ENCODE measurements around the gene SMYD4.
A peak's percentile ranks its signal among the peaks of the same experiment; 100 is the strongest.
"Not testable (repeated sequence)": the region's sequence is repeated elsewhere in the genome, so short reads cannot be mapped to it uniquely, and the experiment has no call there.

The SMYD4 gene

DNA sequence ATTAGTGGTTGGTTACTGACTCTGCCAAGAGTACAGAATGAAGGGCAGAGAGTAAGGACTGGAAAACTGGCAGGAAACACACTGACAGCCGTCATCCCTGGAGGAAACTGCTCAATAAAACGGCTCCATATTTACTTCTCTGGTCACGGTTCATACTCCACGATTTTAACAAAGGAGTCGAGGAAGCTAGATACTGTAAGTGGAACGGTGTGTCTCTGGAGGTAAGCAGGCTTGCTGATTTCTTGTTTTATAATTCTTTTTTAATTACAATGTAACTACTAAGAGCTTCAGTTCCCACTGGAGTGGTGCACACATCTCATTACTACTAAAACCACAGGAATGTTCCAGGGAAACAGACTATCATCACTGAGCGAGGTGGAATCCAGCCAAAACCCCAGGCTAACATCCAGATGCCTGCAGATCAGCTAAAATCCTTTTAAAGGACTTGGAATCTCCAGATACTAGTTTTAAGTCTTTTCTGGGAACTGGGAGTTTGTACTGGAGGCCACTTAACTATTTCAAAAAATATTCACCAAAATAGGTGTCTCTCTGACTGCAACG lies 50.1 kb downstream of the SMYD4 start:
- no peak for DNase-seq

GRCh38 chr17:1776857-1777256 lies 52.8 kb downstream of the SMYD4 start:
- no peak for DNase-seq

DNA sequence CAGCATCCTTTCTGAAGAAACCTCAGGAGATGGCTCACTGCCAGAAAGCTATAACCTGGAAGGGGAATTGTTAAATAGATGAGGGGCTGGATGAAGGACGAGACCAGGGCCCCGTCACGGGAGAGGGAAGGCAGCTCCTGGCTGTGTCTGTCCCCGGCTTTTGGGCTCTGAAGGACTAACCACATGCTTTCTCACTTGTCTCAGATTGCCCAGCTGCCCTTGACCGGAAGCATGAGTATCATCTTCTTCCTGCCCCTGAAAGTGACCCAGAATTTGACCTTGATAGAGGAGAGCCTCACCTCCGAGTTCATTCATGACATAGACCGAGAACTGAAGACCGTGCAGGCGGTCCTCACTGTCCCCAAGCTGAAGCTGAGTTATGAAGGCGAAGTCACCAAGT lies 53.4 kb downstream of the SMYD4 start:
- no peak for DNase-seq

DNA sequence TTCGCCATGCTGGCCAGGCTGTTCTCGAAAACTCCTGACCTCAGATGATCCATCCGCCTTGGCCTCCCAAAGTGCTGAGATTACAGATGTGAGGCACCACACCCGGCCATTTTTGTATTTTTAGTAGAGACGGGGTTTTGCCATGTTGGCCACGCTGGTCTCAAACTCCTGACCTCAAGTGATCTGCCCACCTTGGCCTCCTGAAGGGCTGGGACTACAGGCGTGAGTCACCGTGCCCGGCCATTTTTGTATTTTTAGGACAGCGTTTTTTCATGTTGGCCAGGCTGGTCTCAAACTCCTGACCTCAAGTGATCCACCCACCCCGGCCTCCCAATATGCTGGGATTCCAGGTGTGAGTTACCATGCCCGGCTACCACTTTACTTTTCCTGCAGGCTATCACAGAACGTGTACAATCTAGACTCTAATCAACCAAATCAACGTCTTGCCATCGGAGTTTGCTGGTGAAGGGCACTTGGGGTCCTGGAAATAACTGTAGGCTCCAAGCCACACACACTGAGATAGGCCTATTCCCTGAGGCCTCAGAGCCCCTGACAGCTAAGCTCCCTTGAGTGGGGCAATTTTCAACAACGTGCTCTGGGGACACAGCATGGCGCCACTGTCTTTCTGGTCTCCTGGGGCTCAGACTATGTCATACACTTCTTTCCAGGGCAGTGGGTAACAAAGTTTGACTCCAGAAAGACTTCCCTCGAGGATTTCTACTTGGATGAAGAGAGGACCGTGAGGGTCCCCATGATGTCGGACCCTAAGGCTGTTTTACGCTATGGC lies 55.1 kb downstream of the SMYD4 start:
- DNase-seq = no peak

GRCh38 chr17:1773696-1774181 lies 56.0 kb downstream of the SMYD4 start:
- DNase-seq = no peak

- not testable (repeated sequence) for DNase-seq
Measured at GRCh38 chr17:1773000-1773695, 56.6 kb downstream of the SMYD4 start.

DNA sequence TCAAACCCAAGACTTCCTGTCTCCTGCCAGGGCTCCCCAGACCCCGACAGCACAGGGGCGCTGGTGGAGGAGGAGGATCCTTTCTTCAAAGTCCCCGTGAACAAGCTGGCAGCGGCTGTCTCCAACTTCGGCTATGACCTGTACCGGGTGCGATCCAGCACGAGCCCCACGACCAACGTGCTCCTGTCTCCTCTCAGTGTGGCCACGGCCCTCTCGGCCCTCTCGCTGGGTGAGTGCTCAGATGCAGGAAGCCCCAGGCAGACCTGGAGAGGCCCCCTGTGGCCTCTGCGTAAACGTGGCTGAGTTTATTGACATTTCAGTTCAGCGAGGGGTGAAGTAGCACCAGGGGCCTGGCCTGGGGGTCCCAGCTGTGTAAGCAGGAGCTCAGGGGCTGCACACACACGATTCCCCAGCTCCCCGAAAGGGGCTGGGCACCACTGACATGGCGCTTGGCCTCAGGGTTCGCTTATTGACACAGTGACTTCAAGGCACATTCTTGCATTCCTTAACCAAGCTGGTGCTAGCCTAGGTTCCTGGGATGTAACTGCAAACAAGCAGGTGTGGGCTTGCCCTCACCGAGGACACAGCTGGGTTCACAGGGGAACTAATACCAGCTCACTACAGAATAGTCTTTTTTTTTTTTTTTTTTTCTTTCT lies 59.8 kb downstream of the SMYD4 start:
- peak; percentile 79 for DNase-seq

DNA sequence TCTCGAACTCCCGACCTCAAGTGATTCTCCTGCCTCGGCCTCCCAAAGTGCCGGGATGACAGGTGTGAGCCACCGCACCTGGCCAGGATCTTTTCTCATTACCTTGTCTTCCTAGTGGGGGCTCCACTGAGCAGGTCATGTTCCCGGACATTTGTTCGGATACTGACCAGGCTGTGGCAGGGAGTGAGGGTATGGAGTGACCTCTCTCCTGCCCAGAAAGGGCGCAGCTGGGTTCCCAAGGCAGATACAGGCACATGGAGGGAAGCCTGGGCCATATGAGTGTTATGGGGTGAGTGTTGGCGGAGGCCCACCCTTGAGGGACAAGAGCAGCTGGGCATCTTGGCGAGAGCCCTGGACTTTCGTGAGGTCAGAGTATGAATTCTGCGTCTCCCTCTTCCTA lies 62.3 kb downstream of the SMYD4 start:
- DNase-seq = no peak

- no peak for DNase-seq
Measured at GRCh38 chr17:1766382-1767135, 63.1 kb downstream of the SMYD4 start.

- DNase-seq = no peak
Measured at GRCh38 chr17:1765576-1765975, 64.1 kb downstream of the SMYD4 start.

- not testable (repeated sequence) for DNase-seq
Measured at GRCh38 chr17:1764705-1765104, 65.0 kb downstream of the SMYD4 start.

- peak; percentile 81 for DNase-seq
Measured at GRCh38 chr17:1764284-1764683, 65.4 kb downstream of the SMYD4 start.

DNA sequence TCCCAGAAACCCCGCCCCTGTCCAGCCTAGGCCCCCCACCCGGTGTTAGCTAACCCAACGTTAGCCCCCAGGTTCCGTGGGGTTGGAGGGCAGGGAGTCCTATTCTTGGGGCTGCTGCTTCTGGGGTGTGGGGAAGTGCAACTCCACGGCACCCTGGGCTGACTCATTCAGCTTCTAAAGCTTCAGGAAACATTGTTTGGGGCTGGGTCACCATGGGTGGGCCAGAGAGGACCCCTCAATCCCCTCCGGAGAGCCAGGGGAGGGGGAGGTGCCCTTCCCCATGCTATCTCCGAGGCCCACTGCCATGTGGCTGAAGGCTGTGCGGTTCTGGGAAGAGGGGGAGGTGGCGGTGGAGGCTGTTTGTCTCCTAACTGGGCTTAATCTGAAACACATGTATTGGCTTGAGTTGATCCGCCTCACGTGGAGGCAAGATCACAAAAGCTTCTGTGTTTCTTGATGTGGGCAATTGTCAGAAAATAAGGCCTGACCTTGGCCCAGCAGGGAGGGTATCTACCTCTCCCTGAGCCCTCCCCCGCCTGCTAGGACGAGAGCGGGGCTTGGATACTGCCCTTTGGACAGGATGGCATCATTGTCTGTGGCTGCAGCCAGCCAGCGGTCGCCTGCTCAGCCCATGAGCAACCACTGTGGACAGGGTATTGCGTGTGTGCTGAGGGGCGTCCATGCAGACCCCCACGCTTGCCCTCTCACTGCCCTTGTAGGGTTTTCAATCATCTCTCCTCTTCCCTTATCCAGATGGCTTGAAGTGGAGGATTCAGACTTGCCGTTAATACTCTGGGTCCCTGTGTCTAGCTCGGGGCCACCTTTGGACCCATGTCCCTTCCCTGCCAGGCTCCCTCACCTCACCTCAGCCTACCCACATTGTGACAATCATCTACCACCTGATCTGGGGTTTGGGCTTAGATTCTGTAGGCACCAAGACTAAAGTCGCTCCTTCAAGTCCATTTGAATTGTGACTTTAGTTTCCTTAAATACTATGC lies 66.5 kb downstream of the SMYD4 start:
- DNase-seq = peak; percentile 74

DNA sequence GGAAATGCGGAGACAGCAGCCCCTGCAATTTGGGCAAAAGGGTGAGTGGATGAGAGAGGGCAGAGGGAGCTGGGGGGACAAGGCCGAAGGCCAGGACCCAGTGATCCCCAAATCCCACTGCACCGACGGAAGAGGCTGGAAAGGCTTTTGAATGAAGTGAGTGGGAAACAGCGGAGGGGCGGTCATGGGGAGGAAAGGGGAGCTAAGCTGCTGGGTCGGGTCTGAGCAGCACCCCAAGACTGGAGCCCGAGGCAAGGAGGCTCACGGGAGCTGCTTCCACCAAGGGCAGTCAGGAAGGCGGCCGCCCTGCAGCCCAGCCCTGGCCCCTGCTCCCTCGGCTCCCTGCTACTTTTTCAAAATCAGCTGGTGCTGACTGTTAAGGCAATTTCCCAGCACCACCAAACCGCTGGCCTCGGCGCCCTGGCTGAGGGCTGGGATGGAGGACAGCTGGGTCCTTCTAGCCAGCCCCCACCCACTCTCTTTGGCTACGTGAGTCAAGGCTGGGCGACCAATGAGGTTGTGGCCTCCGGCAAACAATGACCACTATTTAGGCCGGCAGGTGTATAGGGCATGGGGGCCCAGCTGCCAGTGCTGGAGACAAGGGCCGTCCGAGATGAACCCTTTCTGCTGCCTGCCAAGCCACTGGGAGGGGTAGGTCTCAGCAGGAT lies 67.3 kb downstream of the SMYD4 start:
- no peak for DNase-seq

DNA sequence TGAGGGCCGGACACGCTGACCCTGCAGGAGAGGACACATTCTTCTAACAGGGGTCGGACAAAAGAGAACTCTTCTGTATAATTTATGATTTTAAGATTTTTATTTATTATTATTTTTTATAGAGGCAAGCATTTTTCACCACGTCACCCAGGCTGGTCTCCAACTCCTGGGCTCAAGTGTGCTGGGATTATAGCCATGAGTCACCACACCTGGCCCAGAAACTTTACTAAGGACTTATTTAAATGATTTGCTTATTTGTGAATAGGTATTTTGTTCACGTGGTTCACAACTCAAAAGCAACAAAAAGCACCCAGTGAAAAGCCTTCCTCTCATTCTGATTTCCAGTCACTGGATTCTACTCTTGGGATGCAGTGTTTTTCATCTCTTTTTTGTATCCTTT lies 70.2 kb downstream of the SMYD4 start:
- no peak for DNase-seq

DNA sequence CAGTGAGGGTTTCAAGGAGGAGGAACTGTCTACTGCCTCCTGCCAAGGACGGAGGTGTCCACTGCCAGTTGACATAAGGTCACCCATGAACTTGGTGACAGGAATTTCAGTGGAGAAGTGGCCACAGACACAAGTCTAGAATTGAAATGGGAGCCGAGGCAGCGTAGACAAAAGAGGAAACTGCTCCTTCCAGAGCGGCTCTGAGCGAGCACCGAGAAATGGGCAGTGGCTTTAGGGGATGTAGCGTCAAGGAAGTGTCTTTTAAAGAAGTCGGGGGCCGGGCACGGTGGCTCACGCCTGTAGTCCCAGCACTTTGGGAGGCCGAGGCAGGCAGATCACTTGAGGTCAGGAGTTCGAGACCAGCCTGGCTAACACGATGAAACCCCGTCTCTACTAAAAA lies 70.9 kb downstream of the SMYD4 start:
- no peak for DNase-seq

- DNase-seq = no peak
Measured at GRCh38 chr17:1755827-1756262, 73.9 kb downstream of the SMYD4 start.

DNA sequence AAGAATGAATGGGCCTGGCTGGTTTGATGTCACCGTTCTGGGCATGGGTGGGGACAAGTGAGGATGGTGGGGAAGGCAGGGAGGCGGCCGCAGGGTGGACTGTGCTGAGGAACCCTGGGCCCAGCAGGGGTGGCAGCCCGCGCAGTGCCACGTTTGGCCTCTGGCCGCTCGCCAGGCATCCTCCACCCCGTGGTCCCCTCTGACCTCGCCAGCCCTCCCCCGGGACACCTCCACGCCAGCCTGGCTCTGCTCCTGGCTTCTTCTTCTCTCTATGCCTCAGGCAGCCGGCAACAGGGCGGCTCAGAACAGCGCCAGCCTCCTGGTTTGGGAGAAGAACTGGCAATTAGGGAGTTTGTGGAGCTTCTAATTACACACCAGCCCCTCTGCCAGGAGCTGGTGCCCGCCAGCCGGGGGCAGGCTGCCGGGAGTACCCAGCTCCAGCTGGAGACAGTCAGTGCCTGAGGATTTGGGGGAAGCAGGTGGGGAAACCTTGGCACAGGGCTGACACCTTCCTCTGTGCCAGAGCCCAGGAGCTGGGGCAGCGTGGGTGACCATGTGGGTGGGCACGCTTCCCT lies 74.4 kb downstream of the SMYD4 start:
- DNase-seq = no peak

GRCh38 chr17:1754430-1755112 lies 75.1 kb downstream of the SMYD4 start:
- no peak for DNase-seq

Data from activated CD8-positive, alpha-beta memory T cell treated with anti-CD3 and anti-CD28 coated beads for 24 hours (primary cell).